Glutamatergic neuron (in vitro differentiated cells): ENCODE results near the gene NOP53. TPM values are rescaled to one million over a fixed set of nuclear protein-coding genes. Genes with fewer than 3 reads are reported as not detected.

Source experiments
- DNase-seq: peaks from one replicate; pipeline ENCODE4 v3.0.0; 2022
- H3K27ac Mint-ChIP-seq: one replicate; pipeline ENCODE4 v1.8.0; 2020; ENCODE audit warnings: mild to moderate bottlenecking, mixed read lengths, inconsistent platforms; ENCODE audit not compliant: unreplicated experiment
- H3K27me3 Mint-ChIP-seq: one replicate; pipeline ENCODE4 v1.8.0; 2020; ENCODE audit warnings: mild to moderate bottlenecking, moderate library complexity, mixed read lengths, inconsistent platforms; ENCODE audit not compliant: unreplicated experiment
- H3K36me3 Mint-ChIP-seq: one replicate; pipeline ENCODE4 v1.8.0; 2020; ENCODE audit warnings: mild to moderate bottlenecking, mixed read lengths, inconsistent platforms; ENCODE audit not compliant: unreplicated experiment
- H3K4me1 Mint-ChIP-seq: one replicate; pipeline ENCODE4 v1.8.0; 2020; ENCODE audit warnings: mild to moderate bottlenecking, low read depth, mixed read lengths, inconsistent platforms; ENCODE audit not compliant: unreplicated experiment
- H3K4me3 Mint-ChIP-seq: one replicate; pipeline ENCODE4 v1.8.0; 2020; ENCODE audit warnings: mild to moderate bottlenecking, mixed read lengths, inconsistent platforms; ENCODE audit not compliant: unreplicated experiment
- H3K9me3 Mint-ChIP-seq: one replicate; pipeline ENCODE4 v1.8.0; 2020; ENCODE audit warnings: mild to moderate bottlenecking, moderate library complexity, mixed read lengths, inconsistent platforms; ENCODE audit not compliant: unreplicated experiment
- total RNA-seq: library from RNA; stranded (reverse); fragmentation: NEBNext Ultra II Directional; extraction: Animal tissue kit (Norgen Biotek cat#: 25700); gene quantifications from one replicate; pipeline ENCODE4 v1.2.1, GENCODE V29; 2021; ENCODE audit not compliant: unreplicated experiment
- TF ChIP-seq, protein P1 (sequence below): fragments of 200-600 bp; sonication (generic); IDR thresholded peaks from one replicate; pipeline ENCODE4 v1.5.0; 2021; ENCODE audit not compliant: partially characterized antibody, unreplicated experiment

NOP53 gene
- total RNA-seq, 1 donor from 2014 or later, result 163 TPM

DNA sequence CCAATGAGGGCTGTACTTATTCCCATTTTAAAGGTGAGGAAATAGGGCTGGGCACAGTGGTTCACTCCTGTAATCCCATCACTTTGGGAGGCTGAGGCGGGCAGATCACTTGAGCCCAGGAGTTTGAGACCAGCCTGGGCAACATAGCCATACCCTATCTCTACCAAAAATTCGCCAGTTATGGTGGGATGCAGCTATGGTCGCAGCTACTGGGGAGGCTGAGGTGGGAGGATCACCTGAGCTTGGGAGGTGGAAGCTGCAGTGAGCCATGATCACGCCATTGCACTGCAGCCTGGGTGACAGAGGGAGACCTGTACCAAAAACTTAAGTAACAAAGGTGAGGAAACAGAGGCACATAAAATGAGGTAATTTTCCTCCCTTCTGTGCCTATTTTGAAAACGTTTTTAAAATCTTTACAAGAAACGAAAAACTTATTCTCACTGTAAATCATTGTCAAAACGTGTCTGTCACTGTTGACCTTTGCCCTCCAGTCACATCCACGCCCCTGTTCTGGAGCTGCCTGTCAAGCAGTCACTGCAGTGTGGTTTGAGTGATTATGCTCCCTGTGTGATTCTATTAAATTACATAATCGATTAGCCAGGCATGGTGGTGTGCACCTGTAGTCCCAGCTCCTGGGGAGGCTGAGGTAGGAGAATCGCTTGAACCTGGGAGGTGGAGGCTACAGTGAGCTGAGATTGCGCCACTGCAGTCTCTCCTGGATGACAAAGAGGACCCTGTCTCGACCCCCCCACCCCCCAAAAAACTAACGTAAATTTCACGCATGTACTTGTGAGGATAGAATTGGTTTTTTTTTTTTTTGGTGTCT lies 12.5 kb downstream of the NOP53 start:
- H3K36me3 Mint-ChIP-seq, result peaks cover 10% of the 10 kb centered on the region
- peaks cover 4% of the 10 kb centered on the region for H3K9me3 Mint-ChIP-seq
- no peak overlapping the region for H3K4me3 Mint-ChIP-seq
- peaks cover 9% of the 10 kb centered on the region for H3K4me1 Mint-ChIP-seq
- peaks cover 7% of the 10 kb centered on the region for H3K27me3 Mint-ChIP-seq
- TF ChIP-seq, protein P1, sequence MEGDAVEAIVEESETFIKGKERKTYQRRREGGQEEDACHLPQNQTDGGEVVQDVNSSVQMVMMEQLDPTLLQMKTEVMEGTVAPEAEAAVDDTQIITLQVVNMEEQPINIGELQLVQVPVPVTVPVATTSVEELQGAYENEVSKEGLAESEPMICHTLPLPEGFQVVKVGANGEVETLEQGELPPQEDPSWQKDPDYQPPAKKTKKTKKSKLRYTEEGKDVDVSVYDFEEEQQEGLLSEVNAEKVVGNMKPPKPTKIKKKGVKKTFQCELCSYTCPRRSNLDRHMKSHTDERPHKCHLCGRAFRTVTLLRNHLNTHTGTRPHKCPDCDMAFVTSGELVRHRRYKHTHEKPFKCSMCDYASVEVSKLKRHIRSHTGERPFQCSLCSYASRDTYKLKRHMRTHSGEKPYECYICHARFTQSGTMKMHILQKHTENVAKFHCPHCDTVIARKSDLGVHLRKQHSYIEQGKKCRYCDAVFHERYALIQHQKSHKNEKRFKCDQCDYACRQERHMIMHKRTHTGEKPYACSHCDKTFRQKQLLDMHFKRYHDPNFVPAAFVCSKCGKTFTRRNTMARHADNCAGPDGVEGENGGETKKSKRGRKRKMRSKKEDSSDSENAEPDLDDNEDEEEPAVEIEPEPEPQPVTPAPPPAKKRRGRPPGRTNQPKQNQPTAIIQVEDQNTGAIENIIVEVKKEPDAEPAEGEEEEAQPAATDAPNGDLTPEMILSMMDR, result no peak
- no peak overlapping the region for H3K27ac Mint-ChIP-seq
- DNase-seq, result no peak

DNA sequence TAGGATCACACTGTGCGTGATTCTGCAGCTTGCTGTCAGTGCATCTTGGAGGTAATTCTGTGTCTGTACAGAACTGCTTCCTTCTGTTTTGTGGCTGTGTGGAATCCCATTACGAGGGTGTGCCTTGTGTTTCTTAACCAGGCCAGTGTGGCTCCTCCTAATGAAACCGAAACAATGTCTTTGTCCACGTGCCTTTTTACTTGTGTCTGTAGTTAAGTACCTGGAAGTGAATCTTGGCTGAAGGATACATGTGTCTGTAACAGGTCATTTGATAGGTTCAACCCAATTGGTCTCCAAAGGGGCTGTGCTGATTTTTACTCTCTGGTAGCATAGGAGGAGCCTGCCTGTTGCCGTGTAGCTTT lies 13.1 kb downstream of the NOP53 start:
- Mint-ChIP-seq H3K27ac (no peak overlapping the region), H3K4me1 (peaks cover 4% of the 10 kb centered on the region), H3K27me3 (peaks cover 6% of the 10 kb centered on the region), H3K9me3 (peaks cover 4% of the 10 kb centered on the region), H3K4me3 (no peak overlapping the region), H3K36me3 (peaks cover 10% of the 10 kb centered on the region)
- DNase-seq, result no peak
- TF ChIP-seq, protein P1, result no peak

GRCh38 chr19:47760632-47760999 lies 15.3 kb downstream of the NOP53 start:
- Mint-ChIP-seq H3K27ac (no peak overlapping the region), H3K9me3 (peaks cover 4% of the 10 kb centered on the region), H3K4me1 (no peaks in the 10 kb centered on the region), H3K4me3 (no peak overlapping the region), H3K27me3 (peaks cover 7% of the 10 kb centered on the region), H3K36me3 (peaks cover 10% of the 10 kb centered on the region)
- no peak for DNase-seq
- TF ChIP-seq, protein P1, result no peak

DNA sequence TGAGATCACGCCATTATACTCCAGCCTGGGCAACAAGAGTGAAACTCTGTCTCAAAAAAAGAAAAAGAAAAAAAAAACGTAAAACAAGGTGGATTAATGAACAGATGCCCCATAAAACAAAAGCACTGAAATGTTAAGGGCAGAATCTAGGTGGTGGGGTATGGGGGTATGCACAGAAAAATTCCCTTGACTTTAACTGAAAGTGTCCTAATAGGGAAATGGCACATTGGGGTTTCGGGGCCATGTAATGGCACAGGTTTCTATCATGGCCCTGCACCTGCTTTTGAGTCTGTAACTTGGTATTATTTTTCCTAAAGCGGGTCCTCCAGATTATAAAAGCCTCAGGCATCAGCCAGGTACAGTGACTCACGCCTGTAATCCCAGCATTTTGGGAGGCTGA lies 16.2 kb downstream of the NOP53 start:
- TF ChIP-seq, protein P1, result no peak
- peaks cover 10% of the 10 kb centered on the region for H3K36me3 Mint-ChIP-seq
- H3K9me3 Mint-ChIP-seq, result peaks cover 4% of the 10 kb centered on the region
- no peaks in the 10 kb centered on the region for H3K4me1 Mint-ChIP-seq
- DNase-seq, result no peak
- no peak overlapping the region for H3K4me3 Mint-ChIP-seq
- no peak overlapping the region for H3K27ac Mint-ChIP-seq
- H3K27me3 Mint-ChIP-seq, result peaks cover 7% of the 10 kb centered on the region

GRCh38 chr19:47762151-47762550 lies 16.8 kb downstream of the NOP53 start:
- peaks cover 7% of the 10 kb centered on the region for H3K27me3 Mint-ChIP-seq
- TF ChIP-seq, protein P1, result no peak
- H3K9me3 Mint-ChIP-seq, result peaks cover 4% of the 10 kb centered on the region
- H3K36me3 Mint-ChIP-seq, result peaks cover 10% of the 10 kb centered on the region
- no peak overlapping the region for H3K4me3 Mint-ChIP-seq
- no peak overlapping the region for H3K27ac Mint-ChIP-seq
- no peaks in the 10 kb centered on the region for H3K4me1 Mint-ChIP-seq
- no peak for DNase-seq
